DND-41 (cell line): Measurements from ENCODE around the gene WWC1.

Source experiments
- EZH2 ChIP-seq: IDR thresholded peaks from 3 replicates; pipeline ENCODE4 v1.6.1; 2012; ENCODE audit warnings: borderline replicate concordance, low read depth, mild to moderate bottlenecking, moderate library complexity, low read length, inconsistent platforms; ENCODE audit not compliant: severe bottlenecking
- TF ChIP-seq, protein P1 (sequence below): IDR thresholded peaks from 2 replicates; pipeline ENCODE4 v1.5.1; 2012; ENCODE audit warnings: borderline replicate concordance, low read length, moderate library complexity, mild to moderate bottlenecking; ENCODE audit not compliant: poor library complexity, severe bottlenecking; ENCODE audit errors: extremely low read depth

GRCh38 chr5:168479166-168479565, 187.7 kb downstream of the WWC1 start:
- TF ChIP-seq, protein P1, sequence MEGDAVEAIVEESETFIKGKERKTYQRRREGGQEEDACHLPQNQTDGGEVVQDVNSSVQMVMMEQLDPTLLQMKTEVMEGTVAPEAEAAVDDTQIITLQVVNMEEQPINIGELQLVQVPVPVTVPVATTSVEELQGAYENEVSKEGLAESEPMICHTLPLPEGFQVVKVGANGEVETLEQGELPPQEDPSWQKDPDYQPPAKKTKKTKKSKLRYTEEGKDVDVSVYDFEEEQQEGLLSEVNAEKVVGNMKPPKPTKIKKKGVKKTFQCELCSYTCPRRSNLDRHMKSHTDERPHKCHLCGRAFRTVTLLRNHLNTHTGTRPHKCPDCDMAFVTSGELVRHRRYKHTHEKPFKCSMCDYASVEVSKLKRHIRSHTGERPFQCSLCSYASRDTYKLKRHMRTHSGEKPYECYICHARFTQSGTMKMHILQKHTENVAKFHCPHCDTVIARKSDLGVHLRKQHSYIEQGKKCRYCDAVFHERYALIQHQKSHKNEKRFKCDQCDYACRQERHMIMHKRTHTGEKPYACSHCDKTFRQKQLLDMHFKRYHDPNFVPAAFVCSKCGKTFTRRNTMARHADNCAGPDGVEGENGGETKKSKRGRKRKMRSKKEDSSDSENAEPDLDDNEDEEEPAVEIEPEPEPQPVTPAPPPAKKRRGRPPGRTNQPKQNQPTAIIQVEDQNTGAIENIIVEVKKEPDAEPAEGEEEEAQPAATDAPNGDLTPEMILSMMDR, result no peak
- TF ChIP-seq EZH2, result no peak
